ENCODE results near the gene ATXN10.

- no peak for TF ChIP-seq POLR2A (IDR thresholded peaks at IDR 0.05)
- no peak for TF ChIP-seq CTCF (IDR thresholded peaks at IDR 0.05)
These were observed 9.5 kb downstream of the ATXN10 start for GRCh38 chr22:45680932-45681700.
